NCI-H128 (cell line): ENCODE measurements around the gene EDIL3.
"Not testable (repeated sequence)": the region's sequence is repeated elsewhere in the genome, so short reads cannot be mapped to it uniquely, and the experiment has no call there.

Source experiments
- DNase-seq: peaks from one replicate; lab custom pipeline; 2025; ENCODE audit not compliant: unreplicated experiment; lab: John Stamatoyannopoulos, UW

The EDIL3 gene

GRCh38 chr5:84197538-84197937, 187.1 kb downstream of the EDIL3 start:
- DNase-seq, result no peak

GRCh38 chr5:84191281-84191680, 193.4 kb downstream of the EDIL3 start:
- no peak for DNase-seq

- no peak for DNase-seq
These were observed 199.8 kb downstream of the EDIL3 start for GRCh38 chr5:84184857-84185256.

- no peak for DNase-seq
These were observed 203.6 kb downstream of the EDIL3 start for GRCh38 chr5:84181093-84181492.

GRCh38 chr5:84168841-84169240, 215.8 kb downstream of the EDIL3 start:
- DNase-seq, result no peak

- no peak for DNase-seq
These were observed 221.0 kb downstream of the EDIL3 start for GRCh38 chr5:84163671-84164070.

- DNase-seq, result no peak
These were observed 222.0 kb downstream of the EDIL3 start for GRCh38 chr5:84162695-84163094.

GRCh38 chr5:84160650-84161049, 224.0 kb downstream of the EDIL3 start:
- DNase-seq, result not testable (repeated sequence)

GRCh38 chr5:84149094-84149493, 235.6 kb downstream of the EDIL3 start:
- no peak for DNase-seq

- no peak for DNase-seq
These were observed 236.0 kb downstream of the EDIL3 start for GRCh38 chr5:84148651-84149050.

- DNase-seq, result no peak
These were observed 247.1 kb downstream of the EDIL3 start for GRCh38 chr5:84137541-84137940.

GRCh38 chr5:84131372-84131771, 253.3 kb downstream of the EDIL3 start:
- no peak for DNase-seq

- no peak for DNase-seq
These were observed 254.6 kb downstream of the EDIL3 start for GRCh38 chr5:84130006-84130580.

- DNase-seq, result no peak
These were observed 259.5 kb downstream of the EDIL3 start for GRCh38 chr5:84125216-84125615.

- DNase-seq, result no peak
These were observed 265.4 kb downstream of the EDIL3 start for GRCh38 chr5:84119252-84119651.

GRCh38 chr5:84118551-84118950, 266.1 kb downstream of the EDIL3 start:
- DNase-seq, result no peak

GRCh38 chr5:84115727-84116126, 269.0 kb downstream of the EDIL3 start:
- DNase-seq, result no peak

- DNase-seq, result no peak
These were observed 271.2 kb downstream of the EDIL3 start for GRCh38 chr5:84113246-84114105.

GRCh38 chr5:84092738-84093137, 291.9 kb downstream of the EDIL3 start:
- no peak for DNase-seq

GRCh38 chr5:84091127-84091799, 293.4 kb downstream of the EDIL3 start:
- DNase-seq, result no peak

GRCh38 chr5:84088996-84089395, 295.7 kb downstream of the EDIL3 start:
- no peak for DNase-seq

- DNase-seq, result no peak
These were observed 298.2 kb downstream of the EDIL3 start for GRCh38 chr5:84086511-84086910.
